K562 (cell line): ENCODE data around the gene ARHGEF16. TPM values are rescaled to one million over a fixed set of nuclear protein-coding genes. Genes with fewer than 3 reads are reported as not detected.

Source experiments
- ATAC-seq: fragments of 200-7000 bp; cut with Tn5 transposase; 3 replicates; pipeline ENCODE4 v1.9.1; 2020; ENCODE audit warnings: moderate library complexity
- BruUV-seq: library from RNA; stranded (reverse); fragments of 400-500 nt; replicated peaks from 2 replicates; lab custom pipeline; 2021; lab: Mats Ljungman, UMichigan
- CTCF ChIA-PET: fragments of 300-600 bp; formaldehyde crosslinking; extraction: SDS; loops from one replicate; lab custom pipeline; 2021; ENCODE audit warnings: low intra/inter-chr PET ratio; lab: Yijun Ruan, JAX
- POLR2A ChIA-PET: fragments of 300-600, 350-650 bp; sonication (Branson Sonifier 250); formaldehyde crosslinking; extraction: SDS; loops from one replicate; lab custom pipeline; 2021; ENCODE audit warnings: antibody characterized with exemption, inconsistent platforms; lab: Yijun Ruan, JAX
- DNase-seq, 4 experiments: peaks; one replicate each; pipeline versions ENCODE4 v3.0.0 to v3.0.0-alpha.2; 2011 to 2018; ENCODE audit warnings: low spot score in 3 of 4, mixed read lengths in 3 of 4; ENCODE audit errors: extremely low read depth in 1 of 4
- FAIRE-seq: peaks from 2 replicates; lab custom pipeline; 2011; peaks lifted over from hg19 to GRCh38; lab: Jason Lieb, UNC
- H2AFZ ChIP-seq: 2 replicates; pipeline ENCODE4 v1.6.0; 2011; ENCODE audit warnings: low read depth, low read length, control low read depth, inconsistent platforms
- H3K27ac ChIP-seq: fragments of 200-600 bp; 3 replicates; pipeline ENCODE4 v1.8.0; 2011; ENCODE audit warnings: low read depth, mild to moderate bottlenecking, control low read depth, inconsistent platforms, low read length, moderate library complexity, mixed read lengths; ENCODE audit errors: extremely low read depth
- H3K27me3 ChIP-seq, 2 experiments: fragments of 300-600 bp in 1 of 2; 2 replicates in 1 of 2; 3 replicates in 1 of 2; pipeline versions ENCODE4 v1.6.0 to v1.8.0; 2011; ENCODE audit warnings: inconsistent platforms in 2 of 2, low read length in 2 of 2, mild to moderate bottlenecking in 1 of 2, mixed read lengths in 1 of 2, moderate library complexity in 1 of 2; ENCODE audit not compliant: control insufficient read depth in 2 of 2, insufficient read depth in 2 of 2
- H3K36me3 ChIP-seq: fragments of 300-600 bp; 3 replicates; pipeline ENCODE4 v1.8.0; 2011; ENCODE audit warnings: mild to moderate bottlenecking, low read length, inconsistent platforms; ENCODE audit not compliant: control insufficient read depth, insufficient read depth
- H3K4me1 ChIP-seq, 2 experiments: fragments of 200-600 bp in 1 of 2; replicated peaks in 1 of 2; 2 replicates in 1 of 2; 3 replicates in 1 of 2; pipeline versions ENCODE4 v1.5.1 to v1.8.0; 2011; ENCODE audit warnings: inconsistent platforms in 2 of 2, low read length in 2 of 2, mild to moderate bottlenecking in 1 of 2, mixed read lengths in 1 of 2, moderate library complexity in 1 of 2; ENCODE audit not compliant: control insufficient read depth in 2 of 2, insufficient read depth in 2 of 2
- H3K4me2 ChIP-seq: 2 replicates; pipeline ENCODE4 v1.6.1; 2011; ENCODE audit warnings: low read length, control low read depth, inconsistent platforms, mixed read lengths; ENCODE audit not compliant: insufficient read depth
- H3K4me3 ChIP-seq: fragments of 200-600 bp; sonication (generic), shearing (Covaris generic); 2 replicates; pipeline ENCODE4 v1.5.1; 2016; ENCODE audit warnings: control low read depth, inconsistent platforms
- H3K79me2 ChIP-seq: fragments of 200-600 bp; 3 replicates; pipeline ENCODE4 v1.8.0; 2011; ENCODE audit warnings: low read length, inconsistent platforms; ENCODE audit not compliant: control insufficient read depth, insufficient read depth
- H3K9ac ChIP-seq, 2 experiments: 2 replicates each; pipeline versions ENCODE4 v1.6.0 to v1.6.1; 2011; ENCODE audit warnings: low read depth in 2 of 2, low read length in 2 of 2, control low read depth in 1 of 2, inconsistent platforms in 1 of 2, mild to moderate bottlenecking in 1 of 2, mixed read lengths in 1 of 2; ENCODE audit not compliant: insufficient read depth in 1 of 2
- H3K9me1 ChIP-seq: one replicate; pipeline ENCODE4 v1.6.0; 2011; ENCODE audit warnings: inconsistent platforms, mild to moderate bottlenecking, low read length, moderate library complexity; ENCODE audit not compliant: control insufficient read depth, insufficient read depth
- H3K9me3 ChIP-seq: replicated peaks from 2 replicates; pipeline ENCODE4 v1.5.1; 2011; ENCODE audit warnings: low read depth, low read length, inconsistent platforms; ENCODE audit not compliant: control insufficient read depth, insufficient read depth
- H4K20me1 ChIP-seq: replicated peaks from 2 replicates; pipeline ENCODE4 v1.6.1; 2011; ENCODE audit warnings: low read length, inconsistent platforms, mixed read lengths; ENCODE audit not compliant: control insufficient read depth, insufficient read depth
- ARID2 ChIP-seq: fragments of 450-650 bp; IDR thresholded peaks from 2 replicates; pipeline ENCODE4 v1.6.1; 2017; ENCODE audit warnings: antibody characterized with exemption, mild to moderate bottlenecking
- FOXJ2 ChIP-seq: fragments of 200-800 bp; sonication (Bioruptor generic); IDR thresholded peaks from 2 replicates; pipeline ENCODE4 v1.6.1; 2016; ENCODE audit warnings: missing genetic modification characterization, missing compliant biosample characterization
- FOXO4 ChIP-seq: fragments of 450-650 bp; formaldehyde crosslinking; IDR thresholded peaks from 2 replicates; pipeline ENCODE4 v1.4.0; 2020; ENCODE audit warnings: mild to moderate bottlenecking, moderate library complexity
- MXI1 ChIP-seq: IDR thresholded peaks from 2 replicates; pipeline ENCODE4 v1.6.1; 2011; ENCODE audit warnings: low read depth, mild to moderate bottlenecking, improper control_type of control experiment, low read length
- POLR2AphosphoS2 ChIP-seq: IDR thresholded peaks from 2 replicates; pipeline ENCODE4 v1.6.1; 2012; ENCODE audit warnings: low read length, improper control_type of control experiment
- SMARCA5 ChIP-seq: fragments of 450-650 bp; IDR thresholded peaks from 2 replicates; pipeline ENCODE4 v1.6.1; 2016
- TAF1 ChIP-seq: IDR thresholded peaks from 2 replicates; pipeline ENCODE4 v1.6.1; 2011; ENCODE audit warnings: mild to moderate bottlenecking, low read length, moderate library complexity; ENCODE audit not compliant: insufficient read depth, control insufficient read depth, severe bottlenecking; ENCODE audit errors: extremely low read depth
- ZBTB26 ChIP-seq: fragments of 450-650 bp; formaldehyde crosslinking; IDR thresholded peaks from 2 replicates; pipeline ENCODE4 v1.4.0; 2022; ENCODE audit warnings: missing genetic modification characterization
- ZNF41 ChIP-seq: fragments of 250-450 bp; sonication (Bioruptor Pico); conservative IDR thresholded peaks from 2 replicates; pipeline ENCODE4 v1.4.0; 2020; ENCODE audit warnings: mild to moderate bottlenecking
- ZNF445 ChIP-seq: fragments of 250-450 bp; sonication (Bioruptor Pico); IDR thresholded peaks from 2 replicates; pipeline ENCODE4 v1.4.0; 2020; ENCODE audit warnings: low read depth, mild to moderate bottlenecking, moderate library complexity
- ZNF695 ChIP-seq: fragments of 450-650 bp; formaldehyde crosslinking; IDR thresholded peaks from 2 replicates; pipeline ENCODE4 v1.4.0; 2020; ENCODE audit warnings: mild to moderate bottlenecking, moderate library complexity
- WGBS: fragments of 100-300 bp; shearing (Covaris generic); methylation state at CpG from one replicate; pipeline ENCODE4 v1.1.6; 2016; ENCODE audit warnings: low coverage, mixed read lengths; ENCODE audit not compliant: insufficient coverage; ENCODE audit errors: missing lambda C conversion rate; 5-methylcytosine and 5-hydroxymethylcytosine counted together
- in situ Hi-C: fragments of 300-500 bp; cut with MboI; formaldehyde crosslinking; loops from 4 replicates; pipeline ENCODE4 v1.15.0; 2018; ENCODE audit warnings: inconsistent platforms, mixed read lengths
- intact Hi-C: fragments of 100-400 bp; cut with micrococcal nuclease; formaldehyde crosslinking; loops from 2 replicates; pipeline ENCODE4 v1.14.2; 2022
- polyA plus RNA-seq, 8 experiments: library from polyadenylated mRNA; depleted of rRNA in 4 of 8; stranded (reverse) in 5 of 8; unstranded in 3 of 8; fragments of >200 nt; fragmentation: Nextera tagmentation in 2 of 8; fragmentation: Illumina TruSeq in 1 of 8; extraction: Ambion mirVana in 2 of 8; extraction: Trizol in 1 of 8; gene quantifications; 2 replicates each; pipeline versions ENCODE4 v1.2.1 to v1.2.3, GENCODE V29; 2011 to 2014; ENCODE audit warnings: inconsistent platforms in 1 of 8, missing spikeins in 1 of 8
- total RNA-seq, 7 experiments: library from RNA; depleted of rRNA in 6 of 7; stranded (reverse); fragments of >200 nt in 6 of 7; fragmentation: Illumina TruSeq in 2 of 7; extraction: Trizol in 2 of 7; gene quantifications; 2 replicates each; pipeline versions ENCODE4 v1.2.1 to v1.2.3, GENCODE V29; 2011 to 2021; ENCODE audit warnings: low replicate concordance in 1 of 7
- TF ChIP-seq, protein P1 (sequence below): fragments of 450-650 bp; IDR thresholded peaks from 2 replicates; pipeline ENCODE4 v1.6.1; 2017; ENCODE audit warnings: mild to moderate bottlenecking, moderate library complexity
- TF ChIP-seq, protein P2 (sequence below): IDR thresholded peaks from 2 replicates; pipeline ENCODE4 v1.6.1; 2016; ENCODE audit warnings: missing genetic modification characterization, missing compliant biosample characterization

Gene ARHGEF16
- total and polyA plus RNA-seq, 9 of the 15 experiments (the other 6 are each of a cell fraction or from before 2014, with no cell fraction given), result 0.15 to 1.2 (median 0.49) TPM; not detected in 2

GRCh38 chr1:3455670-3456448, 1.4 kb downstream of the ARHGEF16 start (continued):
- no peak for TF ChIP-seq MXI1
- TF ChIP-seq, all 486 proteins: peak for 4

GRCh38 chr1:3456449-3456963, 2.0 kb downstream of the ARHGEF16 start:
- DNase-seq (no peak), ATAC-seq (no peak), FAIRE-seq (no peak)
- ChIA-PET CTCF (no interaction called here), POLR2A (no interaction called here)
- no peaks in the 10 kb centered on the region for H3K36me3 ChIP-seq
- H3K9me1 ChIP-seq, result no peaks in the 10 kb centered on the region
- peaks cover 48% of the 10 kb centered on the region for H4K20me1 ChIP-seq
- peaks cover 30 to 60% of the 10 kb centered on the region in 2 experiments; a peak in 4 of 5 replicates for H3K27me3 ChIP-seq
- H3K4me3 ChIP-seq, result no peak overlapping the region
- H2AFZ ChIP-seq, result no peak overlapping the region
- no peak overlapping the region for H3K27ac ChIP-seq
- no peaks in the 10 kb centered on the region for H3K79me2 ChIP-seq
- no peak overlapping the region for H3K9ac ChIP-seq
- H3K4me2 ChIP-seq, result no peak overlapping the region
- WGBS, result 7% methylated on average over 12 of the region's 12 CpGs
- in situ Hi-C loops, result no loop called here
- no TSS peak for BruUV-seq
- H3K4me1 ChIP-seq, result peaks cover 0 to 41% of the 10 kb centered on the region in 2 experiments; a peak in 3 of 5 replicates
- H3K9me3 ChIP-seq, result no peaks in the 10 kb centered on the region
- intact Hi-C loops, result no loop called here
- TF ChIP-seq ZNF695 (CRISPR knock-in tag), result no peak
- no peak for TF ChIP-seq TAF1
- TF ChIP-seq ARID2, result no peak
- TF ChIP-seq SMARCA5, result no peak
- TF ChIP-seq ZNF41 (CRISPR knock-in tag), result no peak
- TF ChIP-seq, protein P1, sequence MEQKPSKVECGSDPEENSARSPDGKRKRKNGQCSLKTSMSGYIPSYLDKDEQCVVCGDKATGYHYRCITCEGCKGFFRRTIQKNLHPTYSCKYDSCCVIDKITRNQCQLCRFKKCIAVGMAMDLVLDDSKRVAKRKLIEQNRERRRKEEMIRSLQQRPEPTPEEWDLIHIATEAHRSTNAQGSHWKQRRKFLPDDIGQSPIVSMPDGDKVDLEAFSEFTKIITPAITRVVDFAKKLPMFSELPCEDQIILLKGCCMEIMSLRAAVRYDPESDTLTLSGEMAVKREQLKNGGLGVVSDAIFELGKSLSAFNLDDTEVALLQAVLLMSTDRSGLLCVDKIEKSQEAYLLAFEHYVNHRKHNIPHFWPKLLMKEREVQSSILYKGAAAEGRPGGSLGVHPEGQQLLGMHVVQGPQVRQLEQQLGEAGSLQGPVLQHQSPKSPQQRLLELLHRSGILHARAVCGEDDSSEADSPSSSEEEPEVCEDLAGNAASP, result no peak
- no peak for TF ChIP-seq ZNF445
- no peak for TF ChIP-seq FOXO4 (CRISPR knock-in tag)
- TF ChIP-seq, protein P2, sequence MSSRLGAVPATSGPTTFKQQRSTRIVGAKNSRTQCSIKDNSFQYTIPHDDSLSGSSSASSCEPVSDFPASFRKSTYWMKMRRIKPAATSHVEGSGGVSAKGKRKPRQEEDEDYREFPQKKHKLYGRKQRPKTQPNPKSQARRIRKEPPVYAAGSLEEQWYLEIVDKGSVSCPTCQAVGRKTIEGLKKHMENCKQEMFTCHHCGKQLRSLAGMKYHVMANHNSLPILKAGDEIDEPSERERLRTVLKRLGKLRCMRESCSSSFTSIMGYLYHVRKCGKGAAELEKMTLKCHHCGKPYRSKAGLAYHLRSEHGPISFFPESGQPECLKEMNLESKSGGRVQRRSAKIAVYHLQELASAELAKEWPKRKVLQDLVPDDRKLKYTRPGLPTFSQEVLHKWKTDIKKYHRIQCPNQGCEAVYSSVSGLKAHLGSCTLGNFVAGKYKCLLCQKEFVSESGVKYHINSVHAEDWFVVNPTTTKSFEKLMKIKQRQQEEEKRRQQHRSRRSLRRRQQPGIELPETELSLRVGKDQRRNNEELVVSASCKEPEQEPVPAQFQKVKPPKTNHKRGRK, result no peak
- TF ChIP-seq FOXJ2 (tag), result no peak
- TF ChIP-seq ZBTB26, result no peak
- TF ChIP-seq POLR2AphosphoS2, result no peak
